Stimulated activated CD8-positive, alpha-beta memory T cell treated with anti-CD3 and anti-CD28 coated beads, Interleukin-4, amount 100 ng/mL, for 48 hours (primary cell): ENCODE results near the gene UBALD2.
"Not testable (repeated sequence)": the region's sequence is repeated elsewhere in the genome, so short reads cannot be mapped to it uniquely, and the experiment has no call there.

ENCODE experiments used
- DNase-seq: peaks from one replicate; pipeline ENCODE4 v3.0.0-alpha.2; 2020

UBALD2 gene

DNA sequence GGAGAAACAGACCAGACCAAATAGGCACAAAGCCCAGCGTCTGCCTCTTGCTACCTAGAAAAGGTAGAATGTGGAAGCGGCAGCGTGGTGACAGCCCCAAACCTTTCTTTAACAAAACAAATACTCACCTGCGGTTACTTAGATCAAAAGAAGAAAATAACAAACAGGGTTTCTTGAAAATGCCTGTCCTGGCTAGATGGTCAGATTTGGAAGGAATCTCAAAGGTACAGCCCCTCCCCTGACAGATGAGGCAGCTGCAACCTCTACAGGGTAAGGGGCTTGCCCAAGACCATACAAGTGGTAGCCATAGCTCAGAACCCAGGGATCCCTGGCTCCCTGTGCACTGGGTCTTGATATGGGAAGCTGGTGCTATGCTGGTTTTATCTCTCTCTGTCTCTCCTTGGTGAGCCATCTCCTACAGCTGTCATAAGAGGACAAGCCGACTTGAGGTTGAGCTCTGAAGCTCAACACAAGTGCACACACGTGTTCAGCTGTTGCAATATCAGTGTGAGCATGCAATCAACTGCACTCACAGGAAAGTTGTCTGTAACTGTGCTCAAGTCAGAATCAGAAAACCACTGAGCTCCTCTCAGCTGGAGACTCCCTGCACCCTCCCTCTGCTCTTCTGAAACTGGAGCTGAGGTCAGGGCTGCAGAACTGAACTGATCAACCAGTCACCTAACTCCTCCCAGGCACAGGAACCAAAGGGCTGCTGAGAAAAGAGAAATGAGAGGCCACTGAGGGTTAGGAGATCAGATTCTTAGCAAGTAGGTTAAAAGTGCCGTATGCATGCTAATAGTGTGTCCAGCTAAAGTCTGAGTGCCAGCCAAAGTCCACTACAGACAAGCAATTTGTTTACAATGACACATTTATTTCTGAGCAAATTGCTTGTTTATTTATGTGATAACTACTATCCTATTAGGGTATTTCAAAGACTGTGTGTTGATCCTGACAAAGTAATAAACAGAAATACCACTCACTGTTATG is 18.8 kb upstream of the UBALD2 start:
- DNase-seq: peak; percentile 63

DNA sequence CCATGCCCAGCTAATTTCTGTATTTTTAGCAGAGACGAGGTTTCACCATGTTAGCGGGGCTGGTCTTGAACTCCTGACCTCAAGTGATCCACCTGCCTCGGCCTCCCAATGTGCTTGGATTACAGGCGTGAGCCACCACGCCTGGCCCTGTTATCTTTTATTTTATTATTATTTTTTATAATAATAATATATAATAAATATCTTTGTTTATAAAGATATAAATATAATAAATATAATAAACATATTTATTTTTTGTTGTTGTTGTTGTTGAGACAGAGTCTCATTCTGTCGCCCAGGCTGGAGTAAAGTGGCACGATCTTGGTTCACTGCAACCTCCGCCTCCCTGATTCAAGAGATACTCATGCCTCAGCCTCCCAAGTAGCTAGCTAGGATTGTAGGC is 17.8 kb upstream of the UBALD2 start:
- DNase-seq: no peak

DNA sequence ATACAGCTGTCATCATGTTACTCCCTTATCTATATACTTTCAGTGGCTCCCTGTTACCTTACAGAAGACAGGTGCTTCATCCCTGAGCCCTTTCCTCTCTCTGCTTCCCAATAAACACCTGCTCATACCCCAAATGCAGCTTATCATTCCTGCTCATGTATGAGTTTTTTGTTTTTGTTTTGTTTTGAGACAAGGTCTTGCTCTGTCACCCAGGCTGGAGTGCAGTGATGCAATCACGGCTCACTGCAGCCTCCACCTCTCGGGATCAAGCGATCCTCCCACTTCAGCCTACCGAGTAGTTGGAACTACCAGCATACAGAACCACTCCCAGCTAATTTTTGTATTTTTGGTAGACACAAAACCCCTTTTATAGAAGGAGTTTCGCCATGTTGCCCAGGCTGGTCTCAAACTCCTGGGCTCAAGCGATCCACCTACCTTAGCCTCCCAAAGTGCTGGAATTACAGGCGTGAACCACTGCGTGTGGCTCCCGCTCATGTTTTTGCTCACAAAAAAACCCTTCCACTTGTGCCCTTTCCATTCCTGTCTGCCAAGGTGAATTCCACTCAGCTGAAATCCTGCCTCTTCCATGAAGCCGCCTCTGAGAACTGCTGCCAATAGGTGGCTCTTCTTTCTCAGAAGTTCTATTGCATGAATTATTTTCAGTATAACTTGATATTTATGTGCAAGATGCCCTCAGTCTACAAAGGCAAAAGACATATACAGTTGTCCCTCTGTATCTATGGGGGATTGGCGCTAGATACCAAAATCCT is 16.9 kb upstream of the UBALD2 start:
- DNase-seq: peak; percentile 20

DNA sequence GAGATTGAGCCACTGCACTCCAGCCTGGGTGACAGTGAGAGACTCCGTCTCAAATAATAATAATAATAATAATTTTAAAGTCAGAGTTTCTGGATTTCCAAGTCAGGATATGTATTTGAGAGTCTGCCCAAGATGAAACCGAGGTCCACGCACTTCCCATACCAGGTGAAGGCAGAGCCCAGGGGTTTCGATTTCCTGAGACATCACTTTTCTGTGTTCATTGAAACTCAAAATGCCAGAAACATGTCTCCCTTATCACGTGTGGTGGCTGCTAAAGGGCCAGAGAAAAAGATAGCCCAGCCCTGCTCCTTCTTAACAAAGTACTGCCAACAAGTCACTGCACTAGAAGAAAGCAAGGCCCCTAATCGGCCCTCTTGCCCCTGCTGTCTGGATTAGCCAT is 15.0 kb upstream of the UBALD2 start:
- no peak for DNase-seq

DNA sequence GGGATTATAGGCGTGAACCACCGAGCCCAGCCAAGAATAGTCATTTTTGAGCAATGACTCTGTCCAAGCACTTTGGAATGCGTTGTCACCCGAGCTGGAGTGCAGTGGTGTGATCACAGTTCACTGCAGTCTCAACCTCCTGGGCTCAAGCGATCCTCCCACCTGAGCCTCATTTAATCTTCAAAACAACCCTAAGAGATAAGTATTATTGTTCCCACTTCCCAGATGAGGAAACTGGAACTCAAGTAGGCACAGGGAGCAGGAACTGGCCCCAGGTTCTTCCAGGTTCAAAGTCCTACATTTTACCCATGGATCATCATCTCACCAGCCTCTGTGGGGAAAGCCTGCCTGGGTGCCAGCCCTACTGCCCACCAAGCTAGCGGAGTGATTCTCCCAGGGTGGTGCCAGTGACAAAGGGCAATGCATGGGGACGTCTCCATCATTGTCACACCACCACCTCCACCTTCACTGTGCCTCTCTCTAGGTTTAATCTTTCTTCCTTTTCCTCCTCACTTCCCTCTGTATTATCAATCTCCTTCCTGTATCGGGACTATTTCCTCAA is 13.6 kb upstream of the UBALD2 start:
- DNase-seq: no peak

DNA sequence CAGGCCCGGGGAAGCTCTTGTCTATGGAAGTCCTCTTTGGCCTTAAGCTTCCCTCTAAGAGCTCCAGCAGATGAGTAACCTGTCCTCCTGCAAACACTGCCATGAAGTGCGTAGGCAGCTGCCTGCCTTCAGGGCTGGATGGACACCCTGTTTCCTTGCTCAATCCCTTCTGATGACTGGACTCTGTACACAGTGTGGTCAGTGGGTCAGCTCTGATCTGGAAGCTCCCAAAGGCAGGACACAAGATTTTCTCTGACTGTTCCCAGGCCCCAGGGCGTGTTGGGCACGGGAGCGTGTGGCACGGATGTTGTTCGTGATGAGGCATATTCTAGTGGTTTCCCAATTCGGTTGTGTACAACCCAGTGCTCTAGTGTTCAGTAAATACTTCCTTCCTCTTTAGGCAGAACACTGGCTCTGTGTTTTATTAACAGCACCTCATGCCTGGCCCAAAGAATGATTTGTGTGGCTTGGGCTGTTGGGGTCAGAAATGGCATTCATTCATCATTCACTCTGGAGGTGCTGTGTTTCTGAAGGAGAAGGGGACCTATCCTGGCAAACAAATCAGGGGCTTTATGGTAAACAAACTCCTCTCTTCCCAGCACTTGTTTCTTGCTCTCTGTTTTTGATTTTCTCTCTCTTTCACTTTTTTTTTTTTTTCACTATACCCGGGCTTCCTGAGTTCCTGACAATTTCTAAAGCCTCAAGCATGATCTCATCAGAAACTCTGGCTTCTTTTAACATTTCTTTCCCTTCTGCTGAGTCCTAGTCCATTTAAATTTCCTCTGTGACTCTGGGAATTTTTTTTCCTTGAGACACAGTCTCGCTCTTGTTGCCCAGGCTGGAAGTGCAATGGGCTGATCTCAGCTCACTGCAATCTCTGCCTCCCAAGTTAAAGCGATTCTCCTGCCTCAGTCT is 12.9 kb upstream of the UBALD2 start:
- DNase-seq: peak; percentile 57

DNA sequence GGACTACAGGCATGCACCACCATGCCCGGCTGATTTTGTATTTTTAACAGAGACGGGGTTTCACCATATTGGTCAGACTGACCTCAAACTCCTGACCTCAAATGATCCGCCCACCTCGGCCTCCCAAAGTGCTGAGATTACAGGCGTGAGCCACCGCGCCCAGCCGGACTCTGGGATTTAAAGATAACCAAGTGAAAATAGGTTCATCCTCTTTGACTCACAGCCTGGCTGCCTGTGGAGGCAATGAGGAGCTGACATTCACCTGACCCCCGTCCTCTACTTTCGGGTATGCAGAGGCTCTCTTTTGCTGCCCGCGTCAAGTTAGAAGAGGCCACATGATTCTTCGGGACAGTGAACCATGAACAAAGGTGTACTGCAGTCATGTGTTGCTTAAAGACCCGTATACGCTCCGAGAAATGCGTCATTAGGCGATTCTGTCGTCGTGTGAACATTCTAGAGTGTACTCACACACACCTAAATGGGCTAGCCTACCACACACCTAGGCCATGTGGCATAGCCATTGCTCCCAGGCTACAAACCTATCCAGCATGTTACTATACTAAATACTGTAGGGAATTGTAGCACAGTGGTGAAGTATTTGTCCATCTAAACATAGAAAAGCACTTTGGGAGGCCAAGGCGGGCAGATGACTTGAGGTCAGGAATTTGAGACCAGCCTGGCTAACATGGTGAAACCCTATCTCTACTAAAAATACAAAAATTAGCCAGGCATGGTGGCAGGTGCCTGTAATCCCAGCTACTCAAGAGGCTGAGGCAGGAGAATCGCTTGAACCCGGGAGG is 12.0 kb upstream of the UBALD2 start:
- DNase-seq: not testable (repeated sequence)

DNA sequence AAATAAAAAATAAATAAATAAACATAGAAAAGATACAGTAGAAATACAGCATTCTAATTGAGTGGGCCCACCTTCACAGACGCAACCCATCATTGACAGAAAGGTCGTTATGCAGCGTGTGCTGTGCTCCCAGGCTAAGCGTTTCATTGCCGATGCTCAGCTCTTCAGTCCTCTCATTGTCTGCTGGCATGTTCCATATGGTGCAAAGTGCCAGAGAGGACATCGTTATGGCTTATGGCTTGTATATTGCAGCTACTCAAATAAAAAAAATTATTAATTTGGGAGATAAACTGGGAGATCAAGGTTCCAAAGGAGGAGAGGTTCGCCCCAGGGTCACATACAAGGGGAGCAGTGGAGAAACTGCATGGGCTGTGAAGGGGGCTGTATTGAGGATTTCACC is 11.3 kb upstream of the UBALD2 start:
- no peak for DNase-seq

DNA sequence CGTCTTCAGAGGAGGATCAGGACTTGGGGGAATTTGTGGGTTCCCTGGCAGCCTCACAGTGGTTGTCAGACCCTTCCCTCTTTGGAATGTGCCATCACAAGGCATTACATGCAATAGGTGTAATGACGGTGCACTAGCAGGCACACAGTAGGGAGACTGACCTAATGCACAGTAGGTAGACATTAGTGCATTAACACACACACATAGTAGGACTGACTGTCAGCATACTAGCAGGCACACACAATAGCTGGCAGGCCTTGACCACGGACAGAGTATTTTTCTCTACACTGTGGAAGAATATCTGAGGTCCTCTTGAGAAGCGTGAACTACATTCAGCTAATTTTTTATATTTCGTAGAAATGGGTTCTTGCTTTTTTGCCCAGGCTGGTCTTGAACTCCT is 10.9 kb upstream of the UBALD2 start:
- DNase-seq: no peak

DNA sequence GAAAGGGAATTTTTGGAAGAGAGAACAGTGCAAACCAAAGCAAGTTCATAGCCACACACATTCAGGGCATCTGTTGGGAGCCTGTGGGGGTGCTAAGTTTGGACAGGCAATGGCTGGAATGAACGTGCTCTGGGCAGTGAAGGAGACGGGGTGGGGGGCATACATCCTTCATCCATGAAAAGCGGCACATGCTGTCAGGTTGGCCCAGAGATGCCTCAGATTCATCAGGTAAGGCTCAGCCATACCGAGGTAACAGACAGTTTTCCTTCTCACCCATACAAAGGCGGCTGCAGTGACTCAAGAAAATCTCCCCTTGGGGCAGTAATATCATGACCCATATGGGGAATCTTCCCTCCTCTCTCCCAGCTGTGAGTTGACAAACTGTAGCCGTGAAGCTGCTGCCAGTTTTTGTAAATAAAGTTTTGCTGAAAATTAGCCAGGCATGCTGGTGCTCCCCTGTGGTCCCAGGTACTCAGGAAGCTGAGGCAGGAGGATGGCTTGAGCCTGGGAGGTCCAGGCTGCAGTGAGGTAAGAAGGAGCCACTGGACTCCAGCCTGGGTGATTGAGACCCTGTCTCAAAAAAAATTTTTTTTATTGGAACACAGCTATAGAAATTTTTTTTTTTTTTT is 9.2 kb upstream of the UBALD2 start:
- DNase-seq: no peak

DNA sequence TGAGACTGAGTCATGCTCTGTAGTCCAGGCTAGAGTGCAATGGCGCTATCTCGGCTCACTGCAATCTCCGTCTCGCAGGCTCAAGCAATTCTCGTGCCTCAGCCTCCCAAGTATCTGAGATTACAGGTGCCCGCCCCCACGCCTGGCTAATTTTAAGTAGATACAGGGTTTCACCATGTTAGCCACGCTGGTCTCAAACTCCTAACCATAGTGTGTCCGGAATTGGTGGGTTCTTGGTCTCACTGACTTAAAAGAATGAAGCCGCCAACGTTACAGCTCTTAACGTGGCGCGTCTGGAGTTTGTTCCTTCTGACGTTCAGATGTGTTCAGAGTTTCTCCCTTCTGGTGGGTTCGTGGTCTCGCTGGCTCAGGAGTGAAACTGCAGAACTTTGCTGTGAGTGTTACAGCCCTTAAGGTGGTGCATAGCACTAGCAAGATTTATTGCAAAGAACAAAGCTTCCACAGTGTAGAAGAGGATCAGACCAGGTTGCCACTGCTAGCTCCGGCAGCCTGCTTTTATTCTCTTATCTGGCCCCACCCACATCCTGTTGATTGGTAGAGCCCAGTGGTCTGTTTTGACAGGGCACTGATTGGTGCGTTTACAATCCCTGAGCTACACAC is 8.6 kb upstream of the UBALD2 start:
- DNase-seq: peak; percentile 75

DNA sequence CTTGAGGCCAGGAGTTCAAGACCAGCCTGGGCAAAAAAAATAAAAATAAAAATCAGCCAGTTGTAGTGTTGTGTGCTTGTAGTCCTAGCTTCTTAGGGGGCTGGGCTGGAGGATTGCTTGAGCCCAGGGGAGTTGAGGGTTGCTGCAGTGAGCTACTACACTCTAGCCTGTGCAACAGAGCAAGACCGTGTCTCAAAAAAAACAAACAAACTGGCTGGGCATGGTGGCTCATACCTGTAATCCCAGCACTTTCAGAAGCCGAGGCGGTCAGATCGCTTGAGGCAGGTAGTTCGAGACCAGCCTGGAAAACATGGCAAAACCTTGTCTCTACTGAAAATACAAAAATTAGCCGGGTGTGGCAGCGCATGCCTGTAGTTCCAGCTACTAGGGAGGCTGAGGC is 4.9 kb upstream of the UBALD2 start:
- DNase-seq: no peak

DNA sequence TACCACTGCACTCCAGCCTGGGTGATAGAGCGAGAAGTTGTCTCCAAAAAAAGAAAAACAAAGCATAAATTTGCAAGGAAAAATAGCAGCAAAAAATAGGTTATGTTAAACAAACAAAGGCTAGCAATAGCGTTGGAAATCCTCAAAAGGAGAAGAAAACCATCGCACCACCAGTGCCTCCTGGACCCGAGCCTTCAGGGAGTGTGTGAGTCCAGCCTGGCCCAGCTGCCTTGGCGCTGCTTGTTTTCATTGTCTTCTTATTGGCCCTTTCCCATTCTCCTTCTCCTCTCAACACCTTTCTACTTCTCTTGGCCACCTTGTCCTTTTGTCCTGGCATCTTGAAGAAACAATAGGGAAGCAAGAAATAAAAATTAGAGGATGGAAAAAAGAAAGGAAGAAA is 4.5 kb upstream of the UBALD2 start:
- DNase-seq: no peak

DNA sequence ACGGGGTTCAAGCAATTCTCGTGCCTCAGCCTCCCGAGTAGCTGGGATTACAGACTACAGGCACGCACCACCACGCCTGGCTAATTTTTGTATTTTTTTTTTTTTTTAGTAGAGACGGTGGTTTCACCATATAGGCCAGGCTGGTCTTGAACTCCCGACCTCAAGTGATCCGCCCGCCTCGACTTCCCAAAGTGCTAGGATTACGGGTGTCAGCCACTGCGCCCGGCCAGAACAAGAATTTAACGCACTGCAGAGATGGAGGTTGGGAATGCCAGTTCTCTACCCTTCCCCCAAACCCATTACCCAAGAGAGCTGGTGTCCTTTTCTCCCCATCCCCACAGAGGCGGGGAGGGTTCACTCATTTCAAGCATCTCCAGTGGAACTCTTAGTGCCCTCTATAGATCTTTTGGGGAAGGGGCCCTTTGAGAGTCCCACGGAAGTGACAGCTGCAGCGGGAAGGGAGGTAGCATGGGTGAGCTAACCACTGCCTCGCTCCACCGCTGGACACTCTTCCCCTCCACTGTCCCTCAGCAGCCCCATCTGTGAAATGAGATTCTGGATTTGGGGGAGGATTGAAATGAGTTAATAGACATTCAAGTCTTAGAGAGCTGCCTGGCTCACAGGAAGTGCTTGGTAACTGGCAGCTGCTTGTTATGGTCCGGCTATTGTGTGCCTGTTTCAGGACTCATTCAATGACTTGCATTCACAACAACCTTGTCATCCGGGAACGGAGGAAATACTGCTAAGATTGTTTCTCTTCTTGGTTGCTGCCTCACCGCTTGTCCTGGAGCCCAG is 3.5 kb upstream of the UBALD2 start:
- no peak for DNase-seq

DNA sequence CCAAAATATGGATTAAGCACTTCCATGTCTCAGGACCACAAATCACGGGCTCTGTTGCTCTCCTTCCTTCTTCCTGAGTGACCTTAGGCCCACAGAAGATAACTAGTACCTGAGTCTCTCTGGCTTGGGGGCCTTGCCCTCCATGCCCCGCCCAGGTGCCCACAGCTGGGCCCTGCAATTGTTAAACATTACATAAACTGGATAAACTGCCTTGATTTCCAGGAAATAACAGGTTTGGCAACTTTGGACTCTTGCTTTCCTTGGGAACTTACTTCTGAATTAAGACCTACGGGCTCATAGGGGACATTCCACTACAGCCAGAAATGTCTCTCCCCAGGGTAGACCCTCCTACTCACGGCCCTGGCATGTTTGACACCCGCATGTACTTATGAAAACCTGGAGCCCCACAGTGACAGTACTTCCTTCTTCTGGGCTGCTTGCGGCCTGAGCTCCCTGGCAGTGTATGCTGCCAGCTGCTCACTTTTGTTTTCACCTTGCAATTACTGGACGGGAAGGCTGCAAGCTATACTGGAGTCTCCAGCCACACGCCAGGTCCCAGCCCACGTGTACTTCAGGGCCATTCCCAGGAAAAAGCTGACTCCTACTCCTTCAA is 2.3 kb upstream of the UBALD2 start:
- DNase-seq: peak; percentile 48

DNA sequence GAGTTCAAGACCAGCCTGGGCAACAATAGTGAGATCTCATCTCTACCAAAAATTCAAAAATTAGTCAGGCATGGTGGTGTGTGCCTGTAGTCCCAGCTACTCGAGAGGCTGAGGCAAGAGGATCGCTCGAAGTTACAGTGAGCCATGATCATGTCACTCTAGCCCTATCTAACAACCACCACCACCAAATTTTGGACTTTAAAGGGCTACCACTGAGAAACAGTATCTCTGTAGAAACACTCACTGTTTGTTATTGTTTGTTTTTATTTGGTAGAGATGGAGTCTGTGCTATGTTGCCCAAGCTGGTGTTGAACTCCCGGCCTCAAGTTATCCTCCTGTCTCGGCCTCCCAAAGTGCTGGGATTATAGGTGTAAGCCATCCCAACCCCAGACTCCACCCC is 1.3 kb upstream of the UBALD2 start:
- no peak for DNase-seq

DNA sequence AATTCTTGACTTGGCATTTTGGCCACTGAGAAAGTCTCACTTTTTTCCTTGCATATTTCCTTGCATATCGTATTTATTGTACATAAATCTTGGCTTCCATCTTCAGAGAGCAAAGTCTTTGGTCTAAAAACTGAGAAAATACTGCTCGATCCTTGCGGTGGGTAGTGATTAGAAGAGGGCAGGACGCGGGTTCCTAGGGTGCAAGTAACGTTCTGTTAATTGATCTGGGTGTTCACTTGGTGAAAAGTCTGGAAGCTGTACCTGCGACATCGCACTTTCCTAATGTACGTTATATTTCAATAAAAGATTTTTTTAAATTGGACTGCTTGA is 758 bp upstream of the UBALD2 start:
- no peak for DNase-seq

DNA sequence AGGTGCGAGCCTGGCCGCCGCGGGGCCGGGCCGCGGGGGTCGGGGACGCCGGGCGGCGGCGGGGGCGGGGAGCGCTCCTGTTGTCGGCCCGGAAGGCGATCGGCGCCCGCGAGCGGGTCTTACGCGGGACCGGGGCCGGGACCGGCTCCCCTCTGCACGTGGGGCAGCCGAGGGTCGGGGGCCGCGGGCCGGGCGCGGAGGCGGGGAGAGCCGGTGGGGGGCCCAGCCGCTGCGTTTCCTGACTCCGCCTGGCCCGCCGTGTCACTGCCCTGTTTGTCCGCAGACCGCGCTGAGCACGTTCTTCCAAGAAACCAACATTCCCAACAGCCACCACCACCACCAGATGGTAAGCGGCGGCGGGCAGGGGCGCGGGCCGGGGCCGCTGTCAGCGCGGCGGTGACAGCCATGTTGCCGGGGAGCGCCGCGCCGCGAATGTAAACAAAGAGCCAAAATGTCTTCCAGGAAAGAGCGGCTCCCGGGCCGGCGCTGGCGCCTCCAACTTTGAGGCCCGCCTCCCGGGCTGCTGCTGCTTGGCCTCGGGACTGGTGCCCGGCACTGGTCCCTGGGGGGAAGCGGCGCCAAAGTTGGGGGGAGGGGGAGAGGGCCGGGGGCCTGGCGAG is 586 bp downstream of the UBALD2 start:
- peak; percentile 70 for DNase-seq
